Cerebellar nuclear complex (tissue), 1 donor: ENCODE data around the gene KIF26B.
"Not testable (repeated sequence)": the region's sequence is repeated elsewhere in the genome, so short reads cannot be mapped to it uniquely, and the experiment has no call there.

Experiments
- DNase-seq, 2 experiments: peaks; one replicate each; lab custom pipeline; 2025; lab: John Stamatoyannopoulos, UW

KIF26B gene

GRCh38 chr1:245325922-245326795, 171.4 kb downstream of the KIF26B start:
- peak in 1 of 2 experiments; percentile 13 for DNase-seq

DNA sequence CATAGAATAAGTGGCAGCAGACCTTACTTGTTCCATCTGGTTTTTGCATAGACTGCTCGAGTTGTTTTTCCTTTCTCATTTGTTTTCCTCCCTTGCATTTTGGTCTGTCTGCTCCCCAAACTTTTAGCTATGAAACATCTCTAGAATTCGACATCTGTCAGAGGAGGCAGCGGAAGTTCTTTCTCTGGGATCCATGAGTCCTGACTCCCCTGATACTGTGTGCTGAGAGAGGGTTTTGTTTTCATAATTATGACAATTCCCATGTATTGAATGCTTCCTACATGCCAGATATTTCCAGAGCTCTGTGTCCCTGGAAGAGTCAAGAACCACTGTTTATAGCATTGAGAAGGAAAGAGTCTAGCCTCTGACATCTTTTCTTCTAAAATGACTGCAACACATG, 172.6 kb downstream of the KIF26B start:
- DNase-seq, result no peak

DNA sequence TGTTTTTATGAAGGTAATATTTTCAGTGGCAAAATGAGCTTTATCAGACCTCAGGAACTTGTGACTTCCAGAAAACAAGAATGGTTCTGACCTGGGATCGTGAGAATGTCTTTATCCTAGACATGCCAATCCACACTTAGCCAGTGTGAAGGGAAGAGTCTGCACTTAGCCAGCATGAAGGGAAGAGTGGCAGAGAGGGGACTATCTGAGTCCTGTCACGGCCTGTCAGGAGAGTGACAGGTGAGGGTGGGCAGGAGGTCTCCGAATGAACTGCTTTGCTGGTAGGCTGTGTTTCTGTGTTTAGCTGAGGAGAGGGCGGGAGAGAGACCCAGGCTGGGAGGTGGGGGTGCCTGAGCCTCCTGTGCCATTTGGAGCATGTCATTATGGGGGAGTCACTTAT, 173.1 kb downstream of the KIF26B start:
- DNase-seq, result no peak

DNA sequence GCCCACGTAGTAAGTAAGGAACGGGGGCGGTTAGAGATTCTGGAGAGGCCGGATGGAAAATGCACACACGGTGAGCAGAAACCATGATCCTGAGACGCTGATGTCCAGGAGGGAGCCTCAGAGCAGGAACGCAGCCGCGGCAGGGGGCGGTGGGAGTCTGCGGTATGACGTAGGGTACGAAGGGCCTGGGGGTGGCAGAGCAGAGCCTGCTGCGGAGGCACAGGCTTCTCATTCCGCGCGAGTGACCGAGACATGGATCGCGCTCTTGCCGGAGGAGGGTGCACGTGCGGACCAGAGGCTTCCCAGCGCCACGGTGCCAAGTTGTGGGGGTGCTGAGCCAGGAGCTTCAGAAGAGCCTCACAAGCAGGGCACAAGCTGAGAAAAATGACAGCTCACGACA, 176.2 kb downstream of the KIF26B start:
- DNase-seq, result no peak

GRCh38 chr1:245332085-245332484, 177.3 kb downstream of the KIF26B start:
- DNase-seq, result no peak

GRCh38 chr1:245332513-245332912, 177.7 kb downstream of the KIF26B start:
- DNase-seq, result no peak

DNA sequence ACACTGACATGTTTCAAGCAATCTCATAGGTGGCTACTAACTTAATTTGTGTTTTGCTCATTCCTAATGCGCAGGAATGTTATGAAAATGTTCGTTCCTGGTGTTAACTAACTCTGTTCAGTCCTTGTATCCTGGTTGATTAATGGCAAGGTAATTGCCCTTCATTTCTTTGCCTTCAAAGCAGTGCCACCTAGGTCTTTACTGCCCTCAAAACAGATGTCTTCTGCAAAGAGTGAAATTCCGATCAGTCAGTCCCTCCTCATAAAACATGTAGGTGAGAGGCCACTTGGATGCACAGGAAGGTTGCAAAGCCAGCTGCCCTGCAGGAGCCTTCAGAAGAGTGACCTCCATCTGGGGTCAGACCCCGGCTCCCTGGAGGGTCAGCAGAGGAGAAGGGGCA, 179.4 kb downstream of the KIF26B start:
- DNase-seq, result no peak

- DNase-seq, result no peak
These were observed 180.2 kb downstream of the KIF26B start for GRCh38 chr1:245334827-245335490.

DNA sequence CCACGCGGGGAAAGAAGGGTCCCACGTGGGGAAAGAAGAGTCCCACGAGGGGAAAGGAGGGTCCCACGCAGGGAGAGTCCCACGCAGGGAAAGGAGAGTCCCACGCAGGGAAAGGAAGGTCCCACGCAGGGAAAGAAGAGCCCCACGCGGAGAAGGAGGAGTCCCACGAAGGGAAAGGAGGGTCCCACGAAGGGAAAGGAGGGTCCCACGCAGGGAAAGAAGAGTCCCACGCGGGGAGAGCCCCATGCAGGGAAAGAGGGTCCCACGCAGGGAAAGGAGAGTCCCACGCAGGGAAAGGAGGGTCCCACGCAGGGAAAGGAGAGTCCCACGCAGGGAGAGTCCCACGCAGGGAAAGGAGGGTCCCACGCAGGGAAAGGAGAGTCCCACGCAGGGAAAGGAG, 180.9 kb downstream of the KIF26B start:
- not testable (repeated sequence) for DNase-seq

DNA sequence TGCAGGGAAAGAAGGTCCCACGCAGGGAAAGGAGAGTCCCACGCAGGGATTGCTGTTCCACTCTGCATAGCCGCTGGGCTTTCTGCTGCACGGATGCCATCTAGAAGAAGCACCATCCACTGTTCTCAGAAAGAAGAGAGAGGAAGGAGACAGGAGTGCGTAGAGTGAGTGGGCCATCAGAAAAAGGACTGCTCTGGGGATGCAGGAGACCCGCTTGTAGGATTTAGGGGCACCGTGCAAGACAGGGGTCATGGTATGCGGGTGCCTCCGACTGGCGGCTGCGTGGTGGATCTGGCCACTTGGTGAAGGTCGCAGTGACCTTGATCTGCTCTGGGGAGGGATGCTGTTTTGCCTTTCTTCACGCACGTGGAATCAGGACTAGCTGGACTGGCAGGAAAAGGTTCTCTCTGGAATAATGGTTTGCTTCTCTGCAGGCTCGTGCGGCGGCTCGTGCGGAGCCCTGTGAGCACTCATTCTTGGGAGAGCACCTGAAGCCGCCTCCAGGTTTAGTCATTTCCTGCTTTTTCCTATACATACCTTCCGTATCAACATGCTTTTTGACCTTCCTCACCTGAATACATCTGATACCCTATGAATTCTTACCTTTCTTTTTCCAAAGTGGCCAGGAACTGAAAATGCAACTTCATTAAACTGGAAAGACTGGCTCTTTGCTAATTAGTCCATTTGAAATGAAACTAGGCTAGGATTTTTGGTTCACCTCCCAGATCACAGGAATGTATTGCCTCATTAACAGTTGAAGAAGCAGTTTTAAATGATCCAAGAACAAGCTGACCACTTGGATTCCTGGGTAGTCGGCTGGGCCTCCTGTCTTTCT, 181.6 kb downstream of the KIF26B start:
- no peak for DNase-seq

DNA sequence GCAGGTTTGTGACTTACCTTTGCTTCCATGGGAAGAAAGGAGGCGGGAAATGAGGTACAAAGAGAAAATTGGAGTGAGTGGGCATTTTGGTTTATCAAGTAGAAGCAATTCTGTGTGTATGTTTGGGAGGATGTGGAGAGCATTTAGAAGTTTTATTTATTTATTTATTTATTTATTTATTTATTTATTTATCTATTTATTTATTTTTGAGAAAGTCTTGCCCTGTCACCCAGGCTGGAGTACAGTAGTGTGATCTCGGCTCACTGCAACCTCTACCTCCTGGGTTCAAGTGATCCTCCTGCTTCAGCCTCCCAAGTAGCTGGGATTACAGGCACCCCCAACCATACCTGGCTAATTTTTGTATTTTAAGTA, 182.2 kb downstream of the KIF26B start:
- not testable (repeated sequence) for DNase-seq

DNA sequence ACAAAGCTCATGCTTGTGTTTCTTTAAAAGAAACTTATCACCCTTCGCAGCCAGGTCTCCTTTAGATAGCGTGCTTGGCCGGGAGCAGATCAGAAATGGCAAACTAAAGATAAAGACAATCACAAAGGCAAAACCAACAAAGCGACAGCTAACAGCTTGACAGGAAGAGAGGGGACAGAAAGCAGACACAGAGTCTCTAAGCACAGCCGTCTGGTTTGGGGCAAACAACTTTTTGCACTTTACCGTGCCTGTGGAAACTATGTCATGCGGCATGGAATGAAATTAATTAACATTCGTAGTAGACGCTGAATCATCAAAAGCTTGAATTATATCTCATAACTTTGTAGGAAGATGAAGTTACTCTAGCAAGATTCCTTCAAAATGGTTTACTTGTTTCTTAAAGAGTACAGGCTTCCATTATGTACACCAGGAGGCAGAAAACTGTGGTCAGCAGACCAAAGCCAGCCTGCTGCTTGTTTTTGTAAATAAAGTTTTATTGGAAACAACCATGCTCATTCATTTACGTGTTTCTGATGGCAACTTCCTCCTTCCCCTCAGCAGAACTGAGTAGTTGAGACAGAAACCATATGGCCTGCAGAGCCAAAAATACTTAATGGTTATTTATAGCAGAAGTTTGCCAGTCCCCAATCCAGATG, 183.2 kb downstream of the KIF26B start:
- DNase-seq, result no peak

GRCh38 chr1:245338485-245338877, 183.7 kb downstream of the KIF26B start:
- DNase-seq, result no peak

DNA sequence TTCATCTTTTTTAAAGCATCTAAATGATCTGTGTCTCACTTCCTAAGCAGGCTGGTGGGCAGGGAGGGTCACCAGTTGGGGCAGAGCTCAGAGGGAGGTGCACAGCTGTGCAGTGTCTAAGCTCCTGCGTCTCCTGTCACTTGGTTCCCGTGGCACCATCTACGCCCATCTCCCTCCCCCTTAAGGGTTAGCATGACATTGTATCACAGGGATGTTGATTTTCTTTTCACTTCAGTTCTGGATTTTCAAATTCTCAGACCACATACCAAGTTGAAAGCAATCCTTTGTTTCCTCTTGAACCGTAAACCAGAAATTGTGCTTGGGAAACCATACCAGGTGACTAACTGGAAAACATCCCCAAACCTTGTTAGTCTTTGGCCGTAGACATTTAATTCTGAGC, 187.0 kb downstream of the KIF26B start:
- no peak for DNase-seq

GRCh38 chr1:245345191-245345884, 190.6 kb downstream of the KIF26B start:
- DNase-seq, result no peak

- no peak for DNase-seq
These were observed 193.8 kb downstream of the KIF26B start for GRCh38 chr1:245348626-245349025.

DNA sequence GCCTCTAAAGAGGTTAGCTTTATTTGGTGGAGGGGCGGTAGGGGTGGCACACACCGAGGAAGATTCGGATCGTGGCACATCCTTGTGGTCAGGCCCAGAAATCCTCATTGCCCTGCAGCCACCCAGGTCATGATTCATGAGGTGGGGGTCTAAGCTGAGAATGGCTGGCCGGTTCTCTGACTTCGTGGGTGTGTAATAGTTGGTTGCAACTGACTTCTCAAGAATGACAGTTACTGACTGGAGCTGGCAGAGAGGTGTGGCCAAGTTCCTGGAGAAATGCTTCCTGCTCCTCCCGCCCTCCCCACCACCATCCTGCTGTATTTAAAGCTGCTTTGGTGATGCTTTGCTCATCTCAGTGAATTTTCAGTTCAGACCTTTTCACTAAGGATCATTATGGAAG, 198.6 kb downstream of the KIF26B start:
- DNase-seq, result no peak

DNA sequence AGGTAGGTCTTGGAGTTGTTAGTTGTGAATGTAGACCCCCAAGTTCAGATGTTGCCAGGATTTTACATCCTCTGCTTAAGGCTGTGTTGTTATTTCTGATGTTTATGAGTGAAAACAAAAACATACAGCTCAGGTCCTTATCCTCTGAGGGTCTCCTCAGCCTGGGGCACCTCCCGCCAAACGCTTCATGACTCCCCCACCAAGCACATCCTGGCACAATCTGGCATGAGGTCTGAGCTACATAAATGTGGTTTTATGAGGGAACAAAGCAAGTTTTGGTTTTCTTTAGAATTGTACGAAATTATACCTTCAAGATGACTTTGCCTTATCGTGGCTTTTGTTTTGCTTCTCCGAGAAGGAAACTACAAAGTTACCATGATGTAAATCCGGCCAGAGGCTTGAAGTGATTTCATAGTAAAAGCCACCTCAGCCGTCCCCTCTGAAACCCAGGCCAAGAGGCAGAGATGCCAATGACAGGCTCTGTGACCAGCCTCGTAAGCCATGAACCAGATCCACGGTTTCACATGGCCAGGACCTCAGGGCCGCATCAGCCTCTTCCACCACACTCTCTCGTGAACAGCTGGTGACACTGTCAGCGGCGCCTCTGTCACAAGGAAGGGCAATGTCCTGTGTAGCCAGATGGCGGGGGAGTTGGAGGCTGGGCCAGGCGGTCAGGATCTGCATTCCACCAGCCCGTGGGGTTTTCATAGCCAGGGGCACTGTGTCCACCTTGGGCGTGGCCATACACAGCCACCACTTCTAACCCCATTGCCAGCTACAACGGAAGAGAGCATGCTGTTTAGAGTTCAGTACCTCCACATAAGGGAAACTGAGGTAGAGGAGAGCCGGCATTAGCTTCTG, 199.4 kb downstream of the KIF26B start:
- no peak for DNase-seq

DNA sequence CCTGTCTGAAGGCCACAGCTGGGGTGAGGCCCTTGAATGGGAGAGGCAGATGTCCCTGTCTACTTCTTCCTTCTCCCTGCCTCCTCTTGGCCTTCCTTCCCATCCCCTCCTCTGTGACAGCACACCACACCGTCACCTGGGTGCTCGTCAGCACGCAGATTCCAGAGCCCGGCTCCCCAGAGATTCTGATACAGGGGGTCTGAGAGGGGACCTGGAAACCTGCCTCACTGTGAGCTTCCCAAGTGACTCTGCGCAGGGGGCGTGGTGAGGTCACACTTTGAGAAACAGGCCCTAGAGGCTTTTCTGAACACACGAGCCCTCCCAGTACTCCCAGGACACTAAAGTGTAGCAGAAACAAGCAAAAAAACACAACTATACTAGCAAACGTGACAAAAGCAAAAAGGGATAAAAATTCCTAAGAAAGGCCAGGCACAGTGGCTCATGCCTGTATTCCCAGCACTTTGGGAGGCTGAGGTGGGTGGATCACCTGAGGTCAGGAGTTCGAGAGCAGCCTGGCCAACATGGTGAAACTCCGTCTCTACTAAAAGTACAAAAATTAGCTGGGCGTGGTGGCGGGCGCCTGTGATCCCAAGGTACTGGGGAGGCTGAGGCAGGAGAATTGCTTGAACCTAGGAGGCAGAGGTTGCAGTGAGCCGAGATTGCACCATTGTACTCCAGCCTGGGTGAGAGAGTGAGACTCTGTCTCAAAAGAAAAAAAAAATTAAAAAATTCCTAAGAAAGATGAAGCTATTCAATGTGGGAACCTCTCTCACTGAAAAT, 201.3 kb downstream of the KIF26B start:
- DNase-seq, result not testable (repeated sequence)
